GM19351 (cell line): ENCODE data around the gene UFD1.

ENCODE experiments used
- ATAC-seq: cut with Tn5 transposase; IDR thresholded peaks from one replicate; pipeline ENCODE4 v1.9.1; 2021; ENCODE audit warnings: mild to moderate bottlenecking, moderate library complexity; ENCODE audit not compliant: unreplicated experiment

The UFD1 gene

GRCh38 chr22:19516378-19517170 lies 37.6 kb upstream of the UFD1 start:
- no peak for ATAC-seq

GRCh38 chr22:19515654-19516377 lies 36.8 kb upstream of the UFD1 start:
- no peak for ATAC-seq

- ATAC-seq, result no peak
These were observed 36.0 kb upstream of the UFD1 start for GRCh38 chr22:19514831-19515565.

- no peak for ATAC-seq
These were observed 34.8 kb upstream of the UFD1 start for GRCh38 chr22:19513823-19514222.

GRCh38 chr22:19510919-19511341 lies 31.9 kb upstream of the UFD1 start:
- ATAC-seq, result no peak

GRCh38 chr22:19509923-19510322 lies 30.9 kb upstream of the UFD1 start:
- no peak for ATAC-seq

GRCh38 chr22:19509191-19509590 lies 30.2 kb upstream of the UFD1 start:
- no peak for ATAC-seq

GRCh38 chr22:19508024-19508776 lies 29.2 kb upstream of the UFD1 start:
- ATAC-seq, result no peak

- ATAC-seq, result no peak
These were observed 28.5 kb upstream of the UFD1 start for GRCh38 chr22:19507534-19507861.

GRCh38 chr22:19506212-19506611 lies 27.2 kb upstream of the UFD1 start:
- ATAC-seq, result no peak

- ATAC-seq, result no peak
These were observed 26.7 kb upstream of the UFD1 start for GRCh38 chr22:19505735-19506126.

- no peak for ATAC-seq
These were observed 26.1 kb upstream of the UFD1 start for GRCh38 chr22:19504900-19505734.

- no peak for ATAC-seq
These were observed 24.9 kb upstream of the UFD1 start for GRCh38 chr22:19503869-19504268.

- no peak for ATAC-seq
These were observed 24.4 kb upstream of the UFD1 start for GRCh38 chr22:19503367-19503766.

- no peak for ATAC-seq
These were observed 23.0 kb upstream of the UFD1 start for GRCh38 chr22:19501897-19502447.

- ATAC-seq, result no peak
These were observed 20.9 kb upstream of the UFD1 start for GRCh38 chr22:19499880-19500242.

GRCh38 chr22:19499236-19499879 lies 20.4 kb upstream of the UFD1 start:
- no peak for ATAC-seq

GRCh38 chr22:19498866-19499190 lies 19.8 kb upstream of the UFD1 start:
- no peak for ATAC-seq

- ATAC-seq, result no peak
These were observed 19.3 kb upstream of the UFD1 start for GRCh38 chr22:19498154-19498865.
